ENCODE data around the gene GSPT1.

DNA sequence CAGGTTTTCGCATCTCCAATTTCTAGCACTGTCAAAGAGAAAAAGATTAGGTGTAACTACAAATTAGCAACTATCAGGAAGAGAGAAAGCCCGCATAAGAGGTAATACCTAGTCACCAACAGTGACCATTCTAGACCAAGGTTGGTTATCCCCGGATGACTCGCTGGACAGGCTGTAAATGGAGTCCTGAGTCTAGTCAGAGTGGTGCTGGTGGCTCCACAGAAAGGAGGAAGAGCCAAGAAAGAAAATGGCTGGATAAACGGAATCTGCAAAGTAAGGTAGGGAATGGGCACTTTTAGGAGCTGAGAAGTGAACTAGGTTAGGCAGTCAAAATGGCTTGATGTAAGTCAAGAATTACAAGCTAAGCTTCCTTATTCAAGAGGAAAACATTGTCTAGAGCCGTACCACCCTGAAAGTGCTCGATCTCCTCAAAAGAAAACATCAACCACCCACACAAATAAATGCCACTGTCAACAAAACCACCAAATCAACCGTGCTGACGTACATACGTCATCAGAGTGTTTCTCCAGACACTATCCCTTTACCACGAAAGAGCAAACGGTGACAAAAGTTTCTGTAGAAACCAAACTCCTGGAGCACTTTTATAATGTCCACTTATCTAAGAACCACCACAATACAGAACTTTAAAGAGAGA, 2.2 kb downstream of the GSPT1 start:
- TF ChIP-seq, protein P1, sequence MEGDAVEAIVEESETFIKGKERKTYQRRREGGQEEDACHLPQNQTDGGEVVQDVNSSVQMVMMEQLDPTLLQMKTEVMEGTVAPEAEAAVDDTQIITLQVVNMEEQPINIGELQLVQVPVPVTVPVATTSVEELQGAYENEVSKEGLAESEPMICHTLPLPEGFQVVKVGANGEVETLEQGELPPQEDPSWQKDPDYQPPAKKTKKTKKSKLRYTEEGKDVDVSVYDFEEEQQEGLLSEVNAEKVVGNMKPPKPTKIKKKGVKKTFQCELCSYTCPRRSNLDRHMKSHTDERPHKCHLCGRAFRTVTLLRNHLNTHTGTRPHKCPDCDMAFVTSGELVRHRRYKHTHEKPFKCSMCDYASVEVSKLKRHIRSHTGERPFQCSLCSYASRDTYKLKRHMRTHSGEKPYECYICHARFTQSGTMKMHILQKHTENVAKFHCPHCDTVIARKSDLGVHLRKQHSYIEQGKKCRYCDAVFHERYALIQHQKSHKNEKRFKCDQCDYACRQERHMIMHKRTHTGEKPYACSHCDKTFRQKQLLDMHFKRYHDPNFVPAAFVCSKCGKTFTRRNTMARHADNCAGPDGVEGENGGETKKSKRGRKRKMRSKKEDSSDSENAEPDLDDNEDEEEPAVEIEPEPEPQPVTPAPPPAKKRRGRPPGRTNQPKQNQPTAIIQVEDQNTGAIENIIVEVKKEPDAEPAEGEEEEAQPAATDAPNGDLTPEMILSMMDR (IDR thresholded peaks at IDR 0.05), result no peak
- no peak for TF ChIP-seq POLR2A (IDR thresholded peaks at IDR 0.05)
